HCT116 (cell line): ENCODE results near the gene DDX23. TPM values are rescaled to one million over a fixed set of nuclear protein-coding genes. Genes with fewer than 3 reads are reported as not detected.

ENCODE experiments used
- ATAC-seq: fragments of 200-7000 bp; cut with Tn5 transposase; 2 replicates; pipeline ENCODE4 v1.9.1; 2020; ENCODE audit warnings: mild to moderate bottlenecking, moderate library complexity
- BruUV-seq: library from RNA; stranded (reverse); fragments of 400-500 nt; replicated peaks from 2 replicates; lab custom pipeline; 2021; lab: Mats Ljungman, UMichigan
- CTCF ChIA-PET: fragments of 300-600 bp; sonication (Branson Sonifier 250); formaldehyde crosslinking; loops from one replicate; lab custom pipeline; 2021; ENCODE audit warnings: antibody characterized with exemption; lab: Charles Lee
- POLR2A ChIA-PET: fragments of 300-600, 350-600 bp; sonication (Branson Sonifier 250); formaldehyde crosslinking; loops from one replicate; lab custom pipeline; 2021; ENCODE audit warnings: antibody characterized with exemption; lab: Charles Lee
- RAD21 ChIA-PET, 2 experiments: fragments of 300-600 bp; sonication (Branson Sonifier 250); formaldehyde crosslinking; loops; one replicate each; lab custom pipeline; 2023; ENCODE audit warnings: low total read pairs in 2 of 2; ENCODE audit not compliant: uncharacterized antibody in 2 of 2, unreplicated experiment in 2 of 2, low non-redundant PET in 1 of 2; lab: Charles Lee
- DNase-seq: peaks from one replicate; pipeline ENCODE4 v3.0.0-alpha.2; 2010; ENCODE audit warnings: low read depth, low spot score
- H2AFZ ChIP-seq: fragments of 200-600 bp; shearing (Covaris generic), sonication (generic); 2 replicates; pipeline ENCODE4 v1.6.1; 2017; ENCODE audit warnings: low read depth, mixed run types, mixed read lengths, antibody characterized with exemption, low read length; ENCODE audit not compliant: poor library complexity, severe bottlenecking
- H3K27ac ChIP-seq: 2 replicates; pipeline ENCODE4 v1.5.1; 2012; ENCODE audit warnings: low read depth, low read length
- H3K27me3 ChIP-seq: fragments of 200-600 bp; sonication (generic); 2 replicates; pipeline ENCODE4 v1.6.1; 2016; ENCODE audit warnings: mixed run types, low read length, mixed read lengths; ENCODE audit not compliant: insufficient read depth
- H3K36me3 ChIP-seq, 2 experiments: fragments of 200-500 bp in 1 of 2; fragments of 200-600 bp in 1 of 2; sonication (Bioruptor generic) in 1 of 2; sonication (generic) in 1 of 2; 2 replicates each; pipeline versions ENCODE4 v1.5.1 to v1.6.1; 2014 to 2016; ENCODE audit warnings: low read length in 2 of 2, inconsistent platforms in 1 of 2, mixed read lengths in 1 of 2, mixed run types in 1 of 2; ENCODE audit not compliant: insufficient read depth in 2 of 2, control insufficient read depth in 1 of 2
- H3K4me1 ChIP-seq, 2 experiments: fragments of 200-600 bp in 1 of 2; sonication (generic) in 1 of 2; 2 replicates each; pipeline versions ENCODE4 v1.5.1 to v1.6.1; 2012 to 2017; ENCODE audit warnings: low read length in 2 of 2, inconsistent platforms in 1 of 2, mild to moderate bottlenecking in 1 of 2, mixed read lengths in 1 of 2, mixed run types in 1 of 2, moderate library complexity in 1 of 2; ENCODE audit not compliant: insufficient read depth in 2 of 2, control insufficient read depth in 1 of 2
- H3K4me2 ChIP-seq: fragments of 200-600 bp; sonication (generic); 2 replicates; pipeline ENCODE4 v1.6.1; 2017; ENCODE audit warnings: mixed run types, low read length, mixed read lengths
- H3K4me3 ChIP-seq, 2 experiments: fragments of 200-600 bp in 1 of 2; sonication (generic) in 1 of 2; replicated peaks in 1 of 2; 2 replicates each; pipeline ENCODE4 v1.5.1; 2011 to 2016; ENCODE audit warnings: low read length in 2 of 2, control low read depth in 1 of 2, low read depth in 1 of 2, mild to moderate bottlenecking in 1 of 2, mixed read lengths in 1 of 2, mixed run types in 1 of 2
- H3K79me2 ChIP-seq: fragments of 200-600 bp; sonication (generic); 2 replicates; pipeline ENCODE4 v1.6.1; 2017; ENCODE audit warnings: mild to moderate bottlenecking, mixed run types, low read length, moderate library complexity, mixed read lengths; ENCODE audit not compliant: insufficient read depth
- H3K9ac ChIP-seq: fragments of 200-600 bp; sonication (generic); 2 replicates; pipeline ENCODE4 v1.6.1; 2016; ENCODE audit warnings: low read length, mixed read lengths
- H3K9me2 ChIP-seq: fragments of 200-600 bp; sonication (generic), shearing (Covaris generic); 2 replicates; pipeline ENCODE4 v1.6.1; 2017; ENCODE audit warnings: mixed run types, mild to moderate bottlenecking, moderate library complexity; ENCODE audit not compliant: insufficient read depth
- H3K9me3 ChIP-seq, 2 experiments: fragments of 200-500 bp in 1 of 2; fragments of 200-600 bp in 1 of 2; sonication (Bioruptor generic) in 1 of 2; sonication (generic) in 1 of 2; 2 replicates each; pipeline ENCODE4 v1.6.1; 2014 to 2017; ENCODE audit warnings: low read length in 2 of 2, mixed read lengths in 2 of 2, inconsistent platforms in 1 of 2, low read depth in 1 of 2, mild to moderate bottlenecking in 1 of 2, mixed run types in 1 of 2, moderate library complexity in 1 of 2; ENCODE audit not compliant: control insufficient read depth in 1 of 2, insufficient read depth in 1 of 2
- H4K20me1 ChIP-seq: fragments of 200-600 bp; sonication (generic), shearing (Covaris generic); 2 replicates; pipeline ENCODE4 v1.6.1; 2017; ENCODE audit warnings: mixed run types, mild to moderate bottlenecking, moderate library complexity; ENCODE audit not compliant: insufficient read depth
- POLR2AphosphoS5 ChIP-seq: IDR thresholded peaks from 2 replicates; pipeline ENCODE4 v1.6.1; 2011; ENCODE audit warnings: mild to moderate bottlenecking, low read depth, low read length, moderate library complexity
- SRF ChIP-seq: IDR thresholded peaks from 2 replicates; pipeline ENCODE4 v1.6.1; 2012; ENCODE audit warnings: low read depth
- intact Hi-C: fragments of 100-400 bp; cut with micrococcal nuclease; formaldehyde crosslinking; loops from 2 replicates; pipeline ENCODE4 v1.10.0; 2022
- total RNA-seq: library from RNA; stranded (reverse); gene quantifications from one replicate; pipeline ENCODE4 v1.2.1, GENCODE V29; 2021; ENCODE audit not compliant: unreplicated experiment
- TF ChIP-seq, protein P1 (sequence below): IDR thresholded peaks from 2 replicates; pipeline ENCODE4 v1.6.1; 2012; ENCODE audit warnings: low read depth

DDX23 gene
- total RNA-seq, 1 experiment from 2014 or later, result 75.0 TPM

DNA sequence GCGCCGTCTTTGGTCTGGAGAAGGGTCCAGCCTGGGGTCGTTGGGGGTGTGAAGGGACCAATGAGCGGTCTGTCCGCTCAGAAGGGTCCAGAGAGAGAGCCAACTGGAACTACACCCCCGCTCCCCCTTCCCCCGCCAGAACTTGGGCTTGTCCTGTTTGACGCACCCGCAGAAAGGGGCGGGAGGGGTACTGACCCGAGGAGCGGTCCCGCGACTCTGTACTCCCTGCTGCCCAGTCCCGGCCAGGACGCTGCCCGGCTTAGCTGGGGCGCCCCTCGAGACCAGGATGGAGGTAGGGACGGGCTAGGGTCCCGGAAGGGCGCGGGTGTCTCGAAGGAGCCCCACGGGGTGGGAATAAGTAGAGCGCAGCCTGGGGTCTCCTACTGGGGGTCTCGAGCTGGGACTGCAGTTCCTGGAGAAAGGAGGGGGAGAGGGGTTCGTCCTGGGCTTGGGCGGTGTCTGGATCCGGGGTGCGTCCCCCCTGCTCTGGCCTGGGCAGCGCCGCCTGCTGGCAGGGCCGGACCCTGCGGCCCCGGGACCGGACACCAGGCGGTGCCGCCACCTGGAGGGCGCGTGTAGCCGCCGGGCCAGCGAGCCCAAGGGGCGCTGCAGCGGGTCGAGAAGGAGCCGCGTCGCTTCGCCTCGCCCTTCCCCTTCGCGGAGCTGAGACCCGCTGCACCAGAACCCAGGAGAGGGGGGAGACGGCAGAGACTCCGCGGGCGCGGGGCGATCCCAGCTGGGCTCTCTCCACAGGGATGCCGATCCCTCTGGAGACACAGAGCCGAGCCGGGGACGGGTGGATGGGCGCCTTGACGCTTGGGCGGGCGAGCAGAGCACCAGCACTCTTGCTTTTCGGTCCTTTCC lies 37.5 kb downstream of the DDX23 start (continued):
- TF ChIP-seq, protein P1, sequence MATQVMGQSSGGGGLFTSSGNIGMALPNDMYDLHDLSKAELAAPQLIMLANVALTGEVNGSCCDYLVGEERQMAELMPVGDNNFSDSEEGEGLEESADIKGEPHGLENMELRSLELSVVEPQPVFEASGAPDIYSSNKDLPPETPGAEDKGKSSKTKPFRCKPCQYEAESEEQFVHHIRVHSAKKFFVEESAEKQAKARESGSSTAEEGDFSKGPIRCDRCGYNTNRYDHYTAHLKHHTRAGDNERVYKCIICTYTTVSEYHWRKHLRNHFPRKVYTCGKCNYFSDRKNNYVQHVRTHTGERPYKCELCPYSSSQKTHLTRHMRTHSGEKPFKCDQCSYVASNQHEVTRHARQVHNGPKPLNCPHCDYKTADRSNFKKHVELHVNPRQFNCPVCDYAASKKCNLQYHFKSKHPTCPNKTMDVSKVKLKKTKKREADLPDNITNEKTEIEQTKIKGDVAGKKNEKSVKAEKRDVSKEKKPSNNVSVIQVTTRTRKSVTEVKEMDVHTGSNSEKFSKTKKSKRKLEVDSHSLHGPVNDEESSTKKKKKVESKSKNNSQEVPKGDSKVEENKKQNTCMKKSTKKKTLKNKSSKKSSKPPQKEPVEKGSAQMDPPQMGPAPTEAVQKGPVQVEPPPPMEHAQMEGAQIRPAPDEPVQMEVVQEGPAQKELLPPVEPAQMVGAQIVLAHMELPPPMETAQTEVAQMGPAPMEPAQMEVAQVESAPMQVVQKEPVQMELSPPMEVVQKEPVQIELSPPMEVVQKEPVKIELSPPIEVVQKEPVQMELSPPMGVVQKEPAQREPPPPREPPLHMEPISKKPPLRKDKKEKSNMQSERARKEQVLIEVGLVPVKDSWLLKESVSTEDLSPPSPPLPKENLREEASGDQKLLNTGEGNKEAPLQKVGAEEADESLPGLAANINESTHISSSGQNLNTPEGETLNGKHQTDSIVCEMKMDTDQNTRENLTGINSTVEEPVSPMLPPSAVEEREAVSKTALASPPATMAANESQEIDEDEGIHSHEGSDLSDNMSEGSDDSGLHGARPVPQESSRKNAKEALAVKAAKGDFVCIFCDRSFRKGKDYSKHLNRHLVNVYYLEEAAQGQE, result no peak

DNA sequence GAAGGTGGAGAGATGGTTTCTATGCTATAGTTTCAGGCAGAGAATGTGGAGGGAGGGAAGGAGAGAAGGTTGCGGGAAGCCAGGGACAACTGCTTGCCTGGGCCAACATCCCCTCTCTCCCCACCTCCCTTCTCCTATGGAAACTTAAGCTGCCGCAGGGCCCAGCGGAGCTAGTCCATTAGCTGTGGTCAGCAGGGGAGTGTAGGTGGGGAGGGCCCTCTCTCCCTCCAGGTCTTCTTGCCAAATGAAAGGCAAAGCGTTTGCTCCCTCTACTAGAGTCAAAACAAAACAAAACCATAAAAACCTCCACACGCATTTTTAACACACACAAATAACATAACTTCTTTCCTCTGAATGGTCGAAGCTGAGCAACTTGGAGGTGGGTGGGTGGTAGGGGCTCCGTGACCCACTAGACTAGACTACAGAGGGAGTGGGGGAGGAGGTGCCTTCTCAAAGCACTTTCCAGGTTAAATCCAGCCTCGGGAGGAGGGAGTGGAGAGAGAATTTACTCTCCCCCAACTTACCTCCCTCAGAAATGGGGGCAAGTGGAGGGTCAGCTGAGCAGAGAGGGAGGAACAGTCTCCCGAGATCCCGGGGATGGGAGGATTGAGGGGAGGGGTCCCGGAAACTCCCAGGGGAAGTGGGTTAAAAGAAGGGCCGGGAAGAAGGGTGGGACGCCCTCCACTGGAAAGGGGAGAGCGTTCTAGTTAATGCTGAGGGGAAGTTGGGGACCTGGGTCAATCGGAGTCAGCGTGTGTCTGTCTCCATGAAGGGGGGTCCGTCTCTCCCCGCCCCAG lies 38.3 kb downstream of the DDX23 start:
- Histone ChIP-seq H3K36me3 (no peaks in the 10 kb centered on the region), H3K27me3 (no peaks in the 10 kb centered on the region), H3K4me1 (peaks cover 25 to 51% of the 10 kb centered on the region in 2 experiments), H3K4me2 (peak overlapping the region; percentile 100), H3K4me3 (peak overlapping the region in 1 of 2 experiments; percentile 92; a peak in 1 of 4 replicates), H3K27ac (no peak overlapping the region; the same call in 1 of the 2 replicates), H3K9ac (no peak overlapping the region), H2AFZ (no peak overlapping the region), H3K9me2 (no peaks in the 10 kb centered on the region), H4K20me1 (no peaks in the 10 kb centered on the region), H3K9me3 (no peaks in the 10 kb centered on the region), H3K79me2 (no peaks in the 10 kb centered on the region)
- BruUV-seq, result no TSS peak
- intact Hi-C loops, result no loop called here
- RAD21 ChIA-PET, result no interaction called here
- ATAC-seq, result no peak
- POLR2A ChIA-PET, result no interaction called here
- TF ChIP-seq, protein P1, result no peak
- TF ChIP-seq SRF (no peak), POLR2AphosphoS5 (no peak)
- CTCF ChIA-PET, result no interaction called here
- DNase-seq, result no peak
